Stimulated activated CD4-positive, alpha-beta T cell treated with anti-CD3 and anti-CD28 coated beads, Interleukin-4, amount 100 ng/mL, for 4 hours (primary cell): ENCODE results near the gene ZNF268.
"Not testable (repeated sequence)": the region's sequence is repeated elsewhere in the genome, so short reads cannot be mapped to it uniquely, and the experiment has no call there.

Experiments
- DNase-seq, 2 experiments: peaks; one replicate each; pipeline ENCODE4 v3.0.0-alpha.2; 2020

ZNF268 gene

GRCh38 chr12:133231001-133231400, 49.7 kb downstream of the ZNF268 start:
- DNase-seq = no peak

- DNase-seq = no peak
These were observed 51.7 kb downstream of the ZNF268 start for GRCh38 chr12:133233006-133233405.

- no peak for DNase-seq
These were observed 52.8 kb downstream of the ZNF268 start for GRCh38 chr12:133233993-133234564.

- DNase-seq = no peak
These were observed 53.7 kb downstream of the ZNF268 start for GRCh38 chr12:133234971-133235370.

- DNase-seq = no peak
These were observed 54.3 kb downstream of the ZNF268 start, which contains the start of gene ANHX for GRCh38 chr12:133235401-133236112. ANHX (minus strand) TSS chr12:133235877; CDS start chr12:133234356, 1,521 bp downstream.

- DNase-seq = no peak
These were observed 54.8 kb downstream of the ZNF268 start for GRCh38 chr12:133236144-133236543.

GRCh38 chr12:133236556-133236955, 55.3 kb downstream of the ZNF268 start:
- no peak for DNase-seq

GRCh38 chr12:133251732-133252131, 70.4 kb downstream of the ZNF268 start:
- no peak for DNase-seq

GRCh38 chr12:133255833-133256232, 74.5 kb downstream of the ZNF268 start:
- not testable (repeated sequence) for DNase-seq

GRCh38 chr12:133256321-133256720, 75.0 kb downstream of the ZNF268 start:
- no peak for DNase-seq

GRCh38 chr12:133264173-133264572, 82.9 kb downstream of the ZNF268 start:
- no peak for DNase-seq
